Coronary artery (tissue), 2 donors: ENCODE results near the gene SFT2D1.
A peak's percentile ranks its signal among the peaks of the same experiment; 100 is the strongest.

Experiments used
- DNase-seq: peaks from one replicate; pipeline ENCODE4 v3.0.0-alpha.2; 2017; ENCODE audit warnings: low spot score
- H3K27ac ChIP-seq, 2 donors: fragments of 200-600 bp; sonication (generic); one replicate each; pipeline ENCODE4 v1.5.1; 2016 to 2019
- H3K4me3 ChIP-seq: fragments of 200-600 bp; sonication (generic); 2 replicates; pipeline ENCODE4 v1.5.1; 2016; ENCODE audit warnings: mild to moderate bottlenecking, moderate library complexity
- TF ChIP-seq, protein P1 (sequence below): fragments of 200-600 bp; sonication (generic); IDR thresholded peaks from one replicate; pipeline ENCODE4 v1.5.1; 2019; ENCODE audit warnings: antibody characterized with exemption

The SFT2D1 gene

GRCh38 chr6:166334878-166335277, 7.5 kb downstream of the SFT2D1 start:
- H3K27ac ChIP-seq, result no peak overlapping the region
- no peak overlapping the region for H3K4me3 ChIP-seq
- DNase-seq, result no peak
- TF ChIP-seq, protein P1, sequence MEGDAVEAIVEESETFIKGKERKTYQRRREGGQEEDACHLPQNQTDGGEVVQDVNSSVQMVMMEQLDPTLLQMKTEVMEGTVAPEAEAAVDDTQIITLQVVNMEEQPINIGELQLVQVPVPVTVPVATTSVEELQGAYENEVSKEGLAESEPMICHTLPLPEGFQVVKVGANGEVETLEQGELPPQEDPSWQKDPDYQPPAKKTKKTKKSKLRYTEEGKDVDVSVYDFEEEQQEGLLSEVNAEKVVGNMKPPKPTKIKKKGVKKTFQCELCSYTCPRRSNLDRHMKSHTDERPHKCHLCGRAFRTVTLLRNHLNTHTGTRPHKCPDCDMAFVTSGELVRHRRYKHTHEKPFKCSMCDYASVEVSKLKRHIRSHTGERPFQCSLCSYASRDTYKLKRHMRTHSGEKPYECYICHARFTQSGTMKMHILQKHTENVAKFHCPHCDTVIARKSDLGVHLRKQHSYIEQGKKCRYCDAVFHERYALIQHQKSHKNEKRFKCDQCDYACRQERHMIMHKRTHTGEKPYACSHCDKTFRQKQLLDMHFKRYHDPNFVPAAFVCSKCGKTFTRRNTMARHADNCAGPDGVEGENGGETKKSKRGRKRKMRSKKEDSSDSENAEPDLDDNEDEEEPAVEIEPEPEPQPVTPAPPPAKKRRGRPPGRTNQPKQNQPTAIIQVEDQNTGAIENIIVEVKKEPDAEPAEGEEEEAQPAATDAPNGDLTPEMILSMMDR, result no peak

DNA sequence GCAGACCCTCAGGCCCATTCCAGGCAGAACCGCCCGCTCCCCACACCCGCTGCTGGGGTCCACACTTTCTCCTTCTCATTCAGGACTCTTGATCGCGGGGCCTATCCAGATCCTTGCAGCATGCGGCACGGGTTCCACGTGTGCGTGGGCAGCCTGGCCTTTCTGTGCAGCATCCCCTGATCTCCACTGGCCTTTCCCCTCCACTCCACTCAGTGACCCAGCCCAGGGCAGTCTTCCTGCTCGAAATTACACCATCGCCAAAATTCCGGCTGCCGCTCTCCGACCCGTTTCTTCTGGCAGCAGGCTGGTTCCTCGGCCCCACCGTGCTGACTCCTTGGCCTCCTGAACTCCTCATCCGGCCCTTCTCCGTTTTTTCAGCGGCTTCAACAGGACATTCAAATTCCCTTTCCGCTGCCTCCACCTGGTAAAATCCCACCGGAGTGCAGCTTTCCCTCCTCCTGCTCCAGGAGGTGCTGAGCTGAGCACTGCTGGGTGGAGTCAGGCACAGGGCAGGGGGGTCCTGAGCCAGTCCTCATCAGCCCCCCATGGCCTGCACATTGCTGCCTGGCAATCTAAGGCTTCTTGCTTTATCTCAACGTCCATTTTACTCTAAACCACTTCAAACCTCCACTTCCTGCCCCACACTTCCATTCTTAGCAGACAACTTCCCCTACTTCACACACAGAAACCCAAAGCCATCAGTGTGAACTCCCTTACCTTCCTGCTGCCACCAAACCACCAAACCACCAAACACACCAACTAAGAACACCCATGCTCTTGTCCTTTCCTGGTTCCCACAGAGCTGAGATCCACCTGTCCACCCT, 9.0 kb downstream of the SFT2D1 start:
- Histone ChIP-seq H3K4me3 (no peak overlapping the region), H3K27ac (no peak overlapping the region)
- no peak for DNase-seq
- TF ChIP-seq, protein P1, result no peak

DNA sequence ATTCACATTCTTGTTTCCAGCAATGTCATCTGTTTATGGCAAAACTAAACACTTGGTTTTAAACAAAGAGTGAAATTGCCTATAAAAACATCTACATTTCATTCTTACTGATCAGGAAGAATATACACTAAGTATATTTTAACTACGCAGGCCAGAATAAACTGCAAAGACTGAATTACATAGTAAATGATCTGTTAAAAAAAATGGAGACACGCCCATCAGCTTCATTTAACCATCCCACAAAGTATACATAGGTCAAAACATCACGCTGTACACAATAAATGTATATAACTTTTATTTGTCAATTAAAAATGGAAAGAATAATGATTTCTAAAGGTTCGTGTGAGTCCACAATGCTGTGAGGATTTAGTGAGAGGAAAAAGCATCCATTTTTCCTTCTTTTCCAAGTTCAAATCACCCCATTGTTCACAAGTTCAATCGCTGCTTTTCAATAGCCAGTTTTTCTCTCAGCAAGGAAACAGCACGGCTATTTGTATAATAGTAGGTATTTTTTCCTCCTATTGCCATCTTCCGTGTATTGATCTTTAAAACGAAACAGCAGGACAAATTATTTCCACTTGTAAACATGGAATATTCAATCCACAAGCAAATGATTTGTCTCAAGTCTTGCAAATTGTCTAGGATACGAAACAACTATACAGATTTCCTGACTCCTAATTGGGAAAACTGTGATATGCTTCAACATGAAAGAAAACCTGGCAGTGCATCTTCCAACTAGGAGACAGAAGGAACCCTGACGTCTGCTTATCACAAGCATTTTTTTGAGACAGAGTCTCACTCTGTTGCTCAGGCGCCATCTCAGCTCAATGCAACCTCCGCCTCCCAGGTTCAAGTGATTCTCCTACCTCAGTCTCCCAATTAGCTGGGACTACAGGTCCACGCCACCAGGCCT, 10.6 kb downstream of the SFT2D1 start:
- Histone ChIP-seq H3K4me3 (no peak overlapping the region), H3K27ac (no peak overlapping the region)
- DNase-seq, result no peak
- TF ChIP-seq, protein P1, result no peak

GRCh38 chr6:166330612-166331011, 11.7 kb downstream of the SFT2D1 start:
- no peak overlapping the region for H3K4me3 ChIP-seq
- no peak for DNase-seq
- H3K27ac ChIP-seq, result no peak overlapping the region
- TF ChIP-seq, protein P1, result no peak

DNA sequence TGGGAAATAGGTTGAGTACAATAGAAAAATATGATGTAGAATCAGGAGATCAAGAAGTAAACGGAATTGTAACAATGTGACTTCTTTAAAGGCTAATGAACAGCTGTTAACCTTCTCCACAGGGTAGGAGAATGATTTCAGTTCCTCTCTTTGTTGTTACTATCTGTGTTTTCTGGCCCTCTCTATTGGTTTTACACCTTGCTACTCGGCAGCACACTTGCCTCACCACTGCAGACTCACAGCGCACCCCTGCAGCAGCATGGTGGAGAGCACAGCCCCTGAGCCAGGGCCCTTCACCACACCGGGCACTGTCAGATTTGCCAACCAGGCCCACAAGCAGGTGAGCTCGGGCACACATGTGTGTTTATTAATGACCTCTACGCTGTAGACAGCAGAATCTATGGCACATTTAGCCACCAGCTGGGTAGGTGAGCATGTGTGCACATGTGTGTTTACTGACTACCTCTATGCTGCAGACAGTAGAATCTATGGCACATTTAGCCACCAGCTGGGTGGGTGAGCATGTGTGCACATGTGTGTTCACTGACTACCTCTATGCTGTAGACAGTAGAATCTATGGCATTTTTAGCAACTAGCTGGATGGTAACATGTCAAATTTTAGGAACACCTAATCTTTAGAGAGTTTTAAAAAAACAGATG, 16.8 kb downstream of the SFT2D1 start:
- Histone ChIP-seq H3K27ac (no peak overlapping the region), H3K4me3 (no peak overlapping the region)
- peak; percentile 33 for DNase-seq
- TF ChIP-seq, protein P1, result no peak

DNA sequence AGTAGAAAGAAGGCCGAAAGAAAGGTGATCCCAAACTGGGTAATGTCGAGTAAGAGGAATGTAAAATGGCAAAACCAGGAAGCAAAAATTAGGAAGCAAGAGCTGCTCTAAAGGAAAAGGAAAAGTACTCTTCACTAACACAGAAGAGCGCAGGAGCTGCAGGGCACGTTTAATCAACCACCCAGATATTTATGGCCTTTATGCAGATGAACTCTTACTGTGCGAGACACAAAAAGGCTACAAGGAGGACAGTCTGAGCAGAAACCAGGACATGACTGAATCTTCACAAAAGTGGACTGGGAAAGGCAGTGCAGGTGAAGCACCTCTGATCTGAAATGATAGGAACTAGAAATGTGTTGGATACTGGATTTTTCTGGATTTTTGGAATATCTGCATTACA, 18.9 kb downstream of the SFT2D1 start:
- H3K4me3 ChIP-seq, result no peak overlapping the region
- H3K27ac ChIP-seq, result no peak overlapping the region
- TF ChIP-seq, protein P1, result no peak
- DNase-seq, result no peak
